SK-N-SH treated with all-trans-retinoic acid at 6 μM for 48 hours (cell line): ENCODE data around the gene ZNF672.

ENCODE experiments used
- ISL1 ChIP-seq: fragments of 250-450 bp; sonication (Bioruptor Pico); IDR thresholded peaks from 2 replicates; pipeline ENCODE4 v2.1.2; 2022; ENCODE audit warnings: mild to moderate bottlenecking, moderate library complexity
- RARB ChIP-seq: fragments of 250-450 bp; sonication (Bioruptor Pico); IDR thresholded peaks from 2 replicates; pipeline ENCODE4 v1.8.0; 2021; ENCODE audit warnings: mild to moderate bottlenecking, moderate library complexity
- TOX ChIP-seq: fragments of 250-450 bp; sonication (Bioruptor Pico); IDR thresholded peaks from 2 replicates; pipeline ENCODE4 v1.8.0; 2021; ENCODE audit warnings: mild to moderate bottlenecking, moderate library complexity, borderline replicate concordance
- TF ChIP-seq, protein P1 (sequence below): fragments of 250-450 bp; sonication (Bioruptor Pico); IDR thresholded peaks from 2 replicates; pipeline ENCODE4 v1.8.0; 2021; ENCODE audit warnings: low read depth, mild to moderate bottlenecking, moderate library complexity, borderline replicate concordance
- TF ChIP-seq, protein P2 (sequence below): fragments of 250-450 bp; sonication (Bioruptor Pico); IDR thresholded peaks from 2 replicates; pipeline ENCODE4 v1.8.0; 2020; ENCODE audit warnings: mild to moderate bottlenecking, moderate library complexity, borderline replicate concordance

GRCh38 chr1:248873993-248874533 lies 36.0 kb downstream of the ZNF672 start:
- TF ChIP-seq, protein P1, sequence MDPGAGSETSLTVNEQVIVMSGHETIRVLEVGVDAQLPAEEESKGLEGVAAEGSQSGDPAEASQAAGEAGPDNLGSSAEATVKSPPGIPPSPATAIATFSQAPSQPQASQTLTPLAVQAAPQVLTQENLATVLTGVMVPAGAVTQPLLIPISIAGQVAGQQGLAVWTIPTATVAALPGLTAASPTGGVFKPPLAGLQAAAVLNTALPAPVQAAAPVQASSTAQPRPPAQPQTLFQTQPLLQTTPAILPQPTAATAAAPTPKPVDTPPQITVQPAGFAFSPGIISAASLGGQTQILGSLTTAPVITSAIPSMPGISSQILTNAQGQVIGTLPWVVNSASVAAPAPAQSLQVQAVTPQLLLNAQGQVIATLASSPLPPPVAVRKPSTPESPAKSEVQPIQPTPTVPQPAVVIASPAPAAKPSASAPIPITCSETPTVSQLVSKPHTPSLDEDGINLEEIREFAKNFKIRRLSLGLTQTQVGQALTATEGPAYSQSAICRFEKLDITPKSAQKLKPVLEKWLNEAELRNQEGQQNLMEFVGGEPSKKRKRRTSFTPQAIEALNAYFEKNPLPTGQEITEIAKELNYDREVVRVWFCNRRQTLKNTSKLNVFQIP (CRISPR knock-in tag), result no peak; the same call in 1 of the 2 replicates
- no peak for TF ChIP-seq ISL1 (CRISPR knock-in tag)
- TF ChIP-seq TOX (CRISPR knock-in tag), result no peak
- peak; percentile 6; the same call in 1 of the 2 replicates for TF ChIP-seq RARB (CRISPR knock-in tag)
- TF ChIP-seq, protein P2, sequence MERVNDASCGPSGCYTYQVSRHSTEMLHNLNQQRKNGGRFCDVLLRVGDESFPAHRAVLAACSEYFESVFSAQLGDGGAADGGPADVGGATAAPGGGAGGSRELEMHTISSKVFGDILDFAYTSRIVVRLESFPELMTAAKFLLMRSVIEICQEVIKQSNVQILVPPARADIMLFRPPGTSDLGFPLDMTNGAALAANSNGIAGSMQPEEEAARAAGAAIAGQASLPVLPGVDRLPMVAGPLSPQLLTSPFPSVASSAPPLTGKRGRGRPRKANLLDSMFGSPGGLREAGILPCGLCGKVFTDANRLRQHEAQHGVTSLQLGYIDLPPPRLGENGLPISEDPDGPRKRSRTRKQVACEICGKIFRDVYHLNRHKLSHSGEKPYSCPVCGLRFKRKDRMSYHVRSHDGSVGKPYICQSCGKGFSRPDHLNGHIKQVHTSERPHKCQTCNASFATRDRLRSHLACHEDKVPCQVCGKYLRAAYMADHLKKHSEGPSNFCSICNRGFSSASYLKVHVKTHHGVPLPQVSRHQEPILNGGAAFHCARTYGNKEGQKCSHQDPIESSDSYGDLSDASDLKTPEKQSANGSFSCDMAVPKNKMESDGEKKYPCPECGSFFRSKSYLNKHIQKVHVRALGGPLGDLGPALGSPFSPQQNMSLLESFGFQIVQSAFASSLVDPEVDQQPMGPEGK (CRISPR knock-in tag), result no peak
